A549 (cell line): Measurements from ENCODE around the gene PODN. TPM values are rescaled to one million over a fixed set of nuclear protein-coding genes. Genes with fewer than 3 reads are reported as not detected.

Experiments
- ATAC-seq, 2 experiments: fragments of 200-7000 bp in 1 of 2; fragments of >200 bp in 1 of 2; cut with Nextera tagmentation in 1 of 2; cut with Tn5 transposase in 1 of 2; 3 replicates each; pipeline versions ENCODE4 v1.8.0 to v1.9.1; 2018 to 2020; ENCODE audit warnings: mild to moderate bottlenecking in 1 of 2, moderate library complexity in 1 of 2
- CTCF ChIA-PET: fragments of 300-600 bp; sonication (Branson Sonifier 250); formaldehyde crosslinking; extraction: SDS; loops from one replicate; lab custom pipeline; 2021; ENCODE audit warnings: antibody characterized with exemption, inconsistent platforms; lab: Yijun Ruan, JAX
- POLR2A ChIA-PET: fragments of 350-600 bp; formaldehyde crosslinking; extraction: SDS; loops from one replicate; lab custom pipeline; 2021; ENCODE audit warnings: antibody characterized with exemption, inconsistent platforms; lab: Yijun Ruan, JAX
- DNase-seq, 2 experiments: peaks; one replicate each; pipeline versions ENCODE4 v3.0.0 to v3.0.0-alpha.2; 2011 to 2016; ENCODE audit warnings: low read depth in 1 of 2, low spot score in 1 of 2
- FAIRE-seq: peaks from 2 replicates; lab custom pipeline; 2011; peaks lifted over from hg19 to GRCh38; lab: Jason Lieb, UNC
- H3K27ac ChIP-seq, 2 experiments: fragments of >200 bp; sonication (Bioruptor Twin); formaldehyde crosslinking; 3 replicates each; pipeline ENCODE4 v1.5.1; 2016 to 2017
- H3K4me1 ChIP-seq: fragments of >200 bp; sonication (Bioruptor Twin); formaldehyde crosslinking; 3 replicates; pipeline ENCODE4 v1.6.1; 2016
- H3K4me2 ChIP-seq: fragments of >200 bp; sonication (Bioruptor Twin); formaldehyde crosslinking; 3 replicates; pipeline ENCODE4 v1.6.1; 2016
- H3K4me3 ChIP-seq: fragments of >200 bp; sonication (Bioruptor Twin); formaldehyde crosslinking; 3 replicates; pipeline ENCODE4 v1.5.1; 2016
- H3K9me3 ChIP-seq: fragments of >200 bp; sonication (Bioruptor Twin); formaldehyde crosslinking; 3 replicates; pipeline ENCODE4 v1.6.1; 2016
- CHD4 ChIP-seq: fragments of 200-600 bp; sonication (generic); IDR thresholded peaks from 2 replicates; pipeline ENCODE4 v1.6.1; 2016; ENCODE audit warnings: antibody characterized with exemption, mild to moderate bottlenecking, borderline replicate concordance
- EHF ChIP-seq: fragments of 250-450 bp; sonication (Bioruptor Pico); IDR thresholded peaks from 2 replicates; pipeline ENCODE4 v1.5.0; 2020; ENCODE audit warnings: mild to moderate bottlenecking
- ESRRA ChIP-seq: fragments of 150-350 bp; IDR thresholded peaks from 2 replicates; pipeline ENCODE4 v1.6.1; 2014; ENCODE audit warnings: mild to moderate bottlenecking, low read length, borderline replicate concordance
- FOSB ChIP-seq: fragments of 250-450 bp; sonication (Bioruptor Pico); IDR thresholded peaks from 2 replicates; pipeline ENCODE4 v1.5.0; 2020; ENCODE audit warnings: mild to moderate bottlenecking, moderate library complexity
- HDAC2 ChIP-seq: fragments of 200-600 bp; sonication (generic); IDR thresholded peaks from 2 replicates; pipeline ENCODE4 v1.6.1; 2016
- HEYL ChIP-seq: fragments of 250-450 bp; sonication (Bioruptor Pico); IDR thresholded peaks from 2 replicates; pipeline ENCODE4 v1.8.0; 2021; ENCODE audit warnings: mild to moderate bottlenecking, moderate library complexity
- HOXA7 ChIP-seq: fragments of 250-450 bp; sonication (Bioruptor Pico); IDR thresholded peaks from 2 replicates; pipeline ENCODE4 v1.5.0; 2020; ENCODE audit warnings: mild to moderate bottlenecking, moderate library complexity
- HOXB13 ChIP-seq: fragments of 250-450 bp; sonication (Bioruptor Pico); IDR thresholded peaks from 2 replicates; pipeline ENCODE4 v1.5.0; 2020; ENCODE audit warnings: low read depth, mild to moderate bottlenecking, moderate library complexity
- JUN ChIP-seq, 2 experiments: fragments of >200 bp; sonication (Bioruptor Twin); formaldehyde crosslinking; IDR thresholded peaks; 2 replicates in 1 of 2; 3 replicates in 1 of 2; pipeline ENCODE4 v1.6.1; 2016 to 2017
- JUNB ChIP-seq: fragments of >200 bp; sonication (Bioruptor Twin); formaldehyde crosslinking; IDR thresholded peaks from 2 replicates; pipeline ENCODE4 v1.6.1; 2016
- MYC ChIP-seq: IDR thresholded peaks from 2 replicates; pipeline ENCODE4 v1.6.1; 2012; ENCODE audit warnings: mild to moderate bottlenecking, inconsistent platforms, low read length, improper control_type of control experiment, borderline replicate concordance
- NFE2L2 ChIP-seq: fragments of 150-350 bp; conservative IDR thresholded peaks from 2 replicates; pipeline ENCODE4 v1.6.1; 2014; ENCODE audit warnings: low read length
- NR3C1 ChIP-seq: fragments of >200 bp; sonication (Bioruptor Twin); formaldehyde crosslinking; IDR thresholded peaks from 3 replicates; pipeline ENCODE4 v1.6.1; 2017
- PHF8 ChIP-seq: fragments of 200-600 bp; sonication (generic); IDR thresholded peaks from 2 replicates; pipeline ENCODE4 v1.6.1; 2016; ENCODE audit warnings: low read depth, mild to moderate bottlenecking, antibody characterized with exemption, moderate library complexity, borderline replicate concordance
- POLR2AphosphoS2 ChIP-seq: conservative IDR thresholded peaks from 2 replicates; pipeline ENCODE4 v1.6.1; 2012; ENCODE audit warnings: low read length, improper control_type of control experiment, inconsistent platforms
- SMC3 ChIP-seq: fragments of >200 bp; sonication (Bioruptor Twin); formaldehyde crosslinking; IDR thresholded peaks from 3 replicates; pipeline ENCODE4 v1.6.1; 2018; ENCODE audit warnings: inconsistent platforms
- SREBF2 ChIP-seq: fragments of 450-650 bp; IDR thresholded peaks from 2 replicates; pipeline ENCODE4 v1.6.1; 2014; ENCODE audit warnings: mild to moderate bottlenecking, moderate library complexity
- TFCP2L1 ChIP-seq: fragments of 250-450 bp; sonication (Bioruptor Pico); IDR thresholded peaks from 2 replicates; pipeline ENCODE4 v1.5.0; 2021; ENCODE audit warnings: mild to moderate bottlenecking
- USF2 ChIP-seq: fragments of 450-650 bp; IDR thresholded peaks from 2 replicates; pipeline ENCODE4 v1.6.1; 2014; ENCODE audit warnings: antibody characterized with exemption
- ZC3H11A ChIP-seq: fragments of 450-650 bp; IDR thresholded peaks from 2 replicates; pipeline ENCODE4 v1.6.1; 2014; ENCODE audit warnings: antibody characterized with exemption, mild to moderate bottlenecking
- ZFP36 ChIP-seq: fragments of 450-650 bp; IDR thresholded peaks from 2 replicates; pipeline ENCODE4 v1.6.1; 2014; ENCODE audit warnings: borderline replicate concordance; ENCODE audit not compliant: partially characterized antibody
- ZSCAN20 ChIP-seq: fragments of 250-450 bp; sonication (Bioruptor Pico); IDR thresholded peaks from 2 replicates; pipeline ENCODE4 v1.8.0; 2022; ENCODE audit warnings: mild to moderate bottlenecking, moderate library complexity
- WGBS: methylation state at CpG from one replicate; pipeline ENCODE4 v1.1.6; 2017; ENCODE audit errors: missing lambda C conversion rate; 5-methylcytosine and 5-hydroxymethylcytosine counted together
- polyA plus RNA-seq, 4 experiments: library from polyadenylated mRNA; depleted of rRNA in 3 of 4; stranded (reverse); fragments of >200 nt; fragmentation: RNase III in 1 of 4; extraction: RNeasy Plus Mini Kit Qiagen cat#74134 plus additional on column Dnase treatment in 1 of 4; gene quantifications; 2 replicates in 3 of 4; 3 replicates in 1 of 4; pipeline ENCODE4 v1.2.3, GENCODE V29; 2011 to 2017
- TF ChIP-seq, protein P1 (sequence below): IDR thresholded peaks from 2 replicates; pipeline ENCODE4 v1.6.1; 2012
- TF ChIP-seq, protein P2 (sequence below): fragments of >200 bp; sonication (Bioruptor Twin); formaldehyde crosslinking; IDR thresholded peaks from 2 replicates; pipeline ENCODE4 v1.6.1; 2016
- TF ChIP-seq, protein P3 (sequence below): fragments of 250-450 bp; sonication (Bioruptor Pico); IDR thresholded peaks from 2 replicates; pipeline ENCODE4 v1.5.0; 2020; ENCODE audit warnings: low read depth, mild to moderate bottlenecking, moderate library complexity
- TF ChIP-seq, protein P4 (sequence below): fragments of >200 bp; sonication (Bioruptor Twin); formaldehyde crosslinking; IDR thresholded peaks from 3 replicates; pipeline ENCODE4 v1.5.1; 2016
- TF ChIP-seq, protein P5 (sequence below): fragments of 150-350 bp; IDR thresholded peaks from 2 replicates; pipeline ENCODE4 v1.6.1; 2014; ENCODE audit warnings: low read depth, mild to moderate bottlenecking, low read length

The PODN gene
- polyA plus RNA-seq, 2 of the 4 experiments (the other 2 are of a cell fraction), result 0.05 TPM; not detected in 1

- Histone ChIP-seq H3K27ac (no peak overlapping the region), H3K4me2 (peak overlapping the region; percentile 93; the same call in 1 of the 3 replicates), H3K4me1 (peaks cover 12% of the 10 kb centered on the region; the same call in 2 of the 3 replicates), H3K4me3 (no peak overlapping the region), H3K9me3 (no peaks in the 10 kb centered on the region)
- no peak for ATAC-seq
- CTCF ChIA-PET, result interaction anchor here (1.1 kb wide), 1 partner anchor 10 kb away, joined by 3 read pairs; no protein-coding TSS in a partner anchor
- no peak for FAIRE-seq
- no peak for TF ChIP-seq HOXB13 (CRISPR knock-in tag)
- no peak for TF ChIP-seq NFE2L2
- TF ChIP-seq SREBF2, result no peak
- TF ChIP-seq JUN (IDR thresholded peaks at IDR 0.05), result no peak
- POLR2A ChIA-PET, result no interaction called here
- WGBS, result 95% methylated on average over 1 of the region's 1 CpG
- no peak for DNase-seq
These were observed 45.3 kb upstream of the PODN start for GRCh38 chr1:53016705-53017104.

GRCh38 chr1:53020588-53020987 lies 41.4 kb upstream of the PODN start:
- FAIRE-seq (no peak), ATAC-seq (no peak), DNase-seq (no peak)
- ChIA-PET CTCF (no interaction called here), POLR2A (no interaction called here)
- H3K9me3 ChIP-seq, result no peaks in the 10 kb centered on the region
- no peak overlapping the region for H3K4me3 ChIP-seq
- WGBS, result 92% methylated on average over 5 of the region's 5 CpGs
- TF ChIP-seq SMC3 (no peak), HDAC2 (no peak), ESRRA (no peak), PHF8 (no peak), JUNB (no peak), FOSB (CRISPR knock-in tag) (no peak), HEYL (CRISPR knock-in tag) (no peak), POLR2AphosphoS2 (no peak), HOXA7 (CRISPR knock-in tag) (no peak), MYC (no peak), ZSCAN20 (CRISPR knock-in tag) (no peak), NR3C1 (no peak), ZFP36 (no peak)
- TF ChIP-seq, protein P1, sequence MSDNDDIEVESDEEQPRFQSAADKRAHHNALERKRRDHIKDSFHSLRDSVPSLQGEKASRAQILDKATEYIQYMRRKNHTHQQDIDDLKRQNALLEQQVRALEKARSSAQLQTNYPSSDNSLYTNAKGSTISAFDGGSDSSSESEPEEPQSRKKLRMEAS, result no peak
- TF ChIP-seq, protein P2, sequence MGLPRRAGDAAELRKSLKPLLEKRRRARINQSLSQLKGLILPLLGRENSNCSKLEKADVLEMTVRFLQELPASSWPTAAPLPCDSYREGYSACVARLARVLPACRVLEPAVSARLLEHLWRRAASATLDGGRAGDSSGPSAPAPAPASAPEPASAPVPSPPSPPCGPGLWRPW, result no peak
- TF ChIP-seq, protein P3, sequence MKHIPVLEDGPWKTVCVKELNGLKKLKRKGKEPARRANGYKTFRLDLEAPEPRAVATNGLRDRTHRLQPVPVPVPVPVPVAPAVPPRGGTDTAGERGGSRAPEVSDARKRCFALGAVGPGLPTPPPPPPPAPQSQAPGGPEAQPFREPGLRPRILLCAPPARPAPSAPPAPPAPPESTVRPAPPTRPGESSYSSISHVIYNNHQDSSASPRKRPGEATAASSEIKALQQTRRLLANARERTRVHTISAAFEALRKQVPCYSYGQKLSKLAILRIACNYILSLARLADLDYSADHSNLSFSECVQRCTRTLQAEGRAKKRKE (CRISPR knock-in tag), result no peak
- TF ChIP-seq, protein P4, sequence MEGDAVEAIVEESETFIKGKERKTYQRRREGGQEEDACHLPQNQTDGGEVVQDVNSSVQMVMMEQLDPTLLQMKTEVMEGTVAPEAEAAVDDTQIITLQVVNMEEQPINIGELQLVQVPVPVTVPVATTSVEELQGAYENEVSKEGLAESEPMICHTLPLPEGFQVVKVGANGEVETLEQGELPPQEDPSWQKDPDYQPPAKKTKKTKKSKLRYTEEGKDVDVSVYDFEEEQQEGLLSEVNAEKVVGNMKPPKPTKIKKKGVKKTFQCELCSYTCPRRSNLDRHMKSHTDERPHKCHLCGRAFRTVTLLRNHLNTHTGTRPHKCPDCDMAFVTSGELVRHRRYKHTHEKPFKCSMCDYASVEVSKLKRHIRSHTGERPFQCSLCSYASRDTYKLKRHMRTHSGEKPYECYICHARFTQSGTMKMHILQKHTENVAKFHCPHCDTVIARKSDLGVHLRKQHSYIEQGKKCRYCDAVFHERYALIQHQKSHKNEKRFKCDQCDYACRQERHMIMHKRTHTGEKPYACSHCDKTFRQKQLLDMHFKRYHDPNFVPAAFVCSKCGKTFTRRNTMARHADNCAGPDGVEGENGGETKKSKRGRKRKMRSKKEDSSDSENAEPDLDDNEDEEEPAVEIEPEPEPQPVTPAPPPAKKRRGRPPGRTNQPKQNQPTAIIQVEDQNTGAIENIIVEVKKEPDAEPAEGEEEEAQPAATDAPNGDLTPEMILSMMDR, result no peak
- peaks cover 18% of the 10 kb centered on the region; the same call in 2 of the 3 replicates for H3K4me1 ChIP-seq
- no peak overlapping the region for H3K4me2 ChIP-seq
- H3K27ac ChIP-seq, result no peak overlapping the region

DNA sequence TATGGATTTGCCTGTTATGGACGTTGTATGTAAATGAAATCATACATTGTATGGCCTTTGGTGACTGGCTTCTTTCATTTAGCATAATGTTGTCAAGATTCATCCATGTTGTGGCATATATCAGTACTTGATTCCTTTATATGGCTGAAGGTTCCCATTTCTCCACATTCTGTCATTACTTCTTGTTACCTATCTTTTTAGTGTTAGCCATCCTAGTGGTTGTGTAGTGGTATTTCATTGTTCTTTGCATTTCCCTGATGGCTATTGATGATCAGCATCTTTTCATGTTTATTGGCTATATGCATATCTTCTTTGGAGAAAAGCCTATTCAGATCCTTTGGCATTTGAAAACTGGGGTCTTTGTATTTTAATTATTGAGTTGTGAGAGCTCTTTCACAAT lies 39.8 kb upstream of the PODN start:
- no peak overlapping the region for H3K4me3 ChIP-seq
- no peak overlapping the region for H3K27ac ChIP-seq
- CTCF ChIA-PET, result no interaction called here
- FAIRE-seq (no peak), ATAC-seq (no peak), DNase-seq (no peak)
- H3K4me1 ChIP-seq, result peaks cover 9% of the 10 kb centered on the region; the same call in 2 of the 3 replicates
- TF ChIP-seq NFE2L2 (no peak), ZC3H11A (no peak), USF2 (no peak), PHF8 (no peak), TFCP2L1 (CRISPR knock-in tag) (no peak), CHD4 (no peak), EHF (CRISPR knock-in tag) (no peak)
- TF ChIP-seq, protein P5, sequence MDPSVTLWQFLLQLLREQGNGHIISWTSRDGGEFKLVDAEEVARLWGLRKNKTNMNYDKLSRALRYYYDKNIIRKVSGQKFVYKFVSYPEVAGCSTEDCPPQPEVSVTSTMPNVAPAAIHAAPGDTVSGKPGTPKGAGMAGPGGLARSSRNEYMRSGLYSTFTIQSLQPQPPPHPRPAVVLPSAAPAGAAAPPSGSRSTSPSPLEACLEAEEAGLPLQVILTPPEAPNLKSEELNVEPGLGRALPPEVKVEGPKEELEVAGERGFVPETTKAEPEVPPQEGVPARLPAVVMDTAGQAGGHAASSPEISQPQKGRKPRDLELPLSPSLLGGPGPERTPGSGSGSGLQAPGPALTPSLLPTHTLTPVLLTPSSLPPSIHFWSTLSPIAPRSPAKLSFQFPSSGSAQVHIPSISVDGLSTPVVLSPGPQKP, result no peak
- no peak overlapping the region for H3K4me2 ChIP-seq
- WGBS, result 86% methylated on average over 1 of the region's 1 CpG
- POLR2A ChIA-PET, result no interaction called here
- no peaks in the 10 kb centered on the region for H3K9me3 ChIP-seq
